Neural cell (in vitro differentiated cells): ENCODE data around the gene RNLS.

Experiments used
- CTCF ChIP-seq: fragments of 450-650 bp; IDR thresholded peaks from 2 replicates; pipeline ENCODE4 v1.5.1; 2014; ENCODE audit warnings: antibody characterized with exemption, mild to moderate bottlenecking, moderate library complexity; ENCODE audit not compliant: poor library complexity, severe bottlenecking
- EP300 ChIP-seq: fragments of 450-650 bp; conservative IDR thresholded peaks from 2 replicates; pipeline ENCODE4 v1.6.1; 2014; ENCODE audit warnings: antibody characterized with exemption, mild to moderate bottlenecking, moderate library complexity; ENCODE audit not compliant: poor library complexity, severe bottlenecking
- SMC3 ChIP-seq: fragments of 450-650 bp; conservative IDR thresholded peaks from 2 replicates; pipeline ENCODE4 v1.6.1; 2014; ENCODE audit warnings: antibody characterized with exemption, mild to moderate bottlenecking, moderate library complexity; ENCODE audit not compliant: poor library complexity

- TF ChIP-seq CTCF (no peak), EP300 (no peak), SMC3 (no peak)
Measured at GRCh38 chr10:88315755-88316154, 267.4 kb downstream of the RNLS start.
